ENCODE data around the gene C1QTNF5. TPM values are rescaled to one million over a fixed set of nuclear protein-coding genes. Genes with fewer than 3 reads are reported as not detected.

Gene C1QTNF5
- total RNA-seq, 1 experiment from 2014 or later = 0.33 TPM

DNA sequence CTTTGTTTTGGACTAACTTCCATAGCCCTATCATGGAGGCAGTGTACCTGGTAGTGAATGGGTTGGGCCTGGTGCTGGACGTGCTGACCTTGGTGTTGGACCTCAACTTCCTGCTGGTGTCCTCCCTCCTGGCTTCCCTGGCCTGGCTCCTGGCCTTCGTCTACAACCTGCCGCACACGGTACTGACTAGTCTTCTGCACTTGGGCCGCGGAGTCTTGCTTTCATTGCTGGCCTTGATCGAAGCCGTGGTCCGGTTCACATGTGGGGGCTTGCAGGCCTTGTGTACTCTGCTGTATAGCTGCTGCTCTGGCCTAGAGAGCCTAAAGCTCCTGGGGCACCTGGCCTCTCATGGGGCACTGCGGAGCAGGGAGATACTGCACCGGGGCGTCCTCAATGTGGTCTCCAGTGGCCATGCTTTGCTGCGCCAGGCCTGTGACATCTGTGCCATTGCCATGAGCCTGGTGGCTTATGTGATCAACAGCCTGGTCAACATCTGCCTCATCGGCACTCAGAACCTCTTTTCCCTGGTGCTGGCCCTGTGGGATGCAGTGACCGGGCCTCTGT is 5.5 kb downstream of the C1QTNF5 start:
- H2AK5ac ChIP-seq (ENCODE audit: insufficient read length, low read length) = no peak overlapping the region
- peak overlapping the region; percentile 1; the same call in 1 of the 2 replicates for H3K4ac ChIP-seq (ENCODE audit: low read depth, low read length)
- H2BK12ac ChIP-seq (ENCODE audit: insufficient read length, low read depth, low read length) = no peak overlapping the region
- Mint-ChIP-seq H3K36me3 (ENCODE audit: insufficient read depth in 1 of 3, low read depth in 3 of 3) (peaks cover 13 to 18% (median 15%) of the 10 kb centered on the region in 3 experiments), H3K27me3 (ENCODE audit: low read depth) (peaks cover 12% of the 10 kb centered on the region), H3K9me3 (no peaks in the 10 kb centered on the region; a peak in 1 of 5 replicates), H3K4me3 (peak overlapping the region; percentile 99), H3K4me1 (peaks cover 46 to 72% of the 10 kb centered on the region in 2 experiments), H3K27ac (peak overlapping the region; percentile 99 to 100 (median 100))
- peak overlapping the region; percentile 97 for H3K9ac ChIP-seq (ENCODE audit: extremely low read depth, insufficient read length, low read length)
- H2BK5ac ChIP-seq (ENCODE audit: insufficient read length, low read length) = no peak overlapping the region
- peaks cover 9% of the 10 kb centered on the region for H3K79me1 ChIP-seq (ENCODE audit: insufficient read depth, low read depth, low read length, poor library complexity, severe bottlenecking)
- TF ChIP-seq, protein P1, sequence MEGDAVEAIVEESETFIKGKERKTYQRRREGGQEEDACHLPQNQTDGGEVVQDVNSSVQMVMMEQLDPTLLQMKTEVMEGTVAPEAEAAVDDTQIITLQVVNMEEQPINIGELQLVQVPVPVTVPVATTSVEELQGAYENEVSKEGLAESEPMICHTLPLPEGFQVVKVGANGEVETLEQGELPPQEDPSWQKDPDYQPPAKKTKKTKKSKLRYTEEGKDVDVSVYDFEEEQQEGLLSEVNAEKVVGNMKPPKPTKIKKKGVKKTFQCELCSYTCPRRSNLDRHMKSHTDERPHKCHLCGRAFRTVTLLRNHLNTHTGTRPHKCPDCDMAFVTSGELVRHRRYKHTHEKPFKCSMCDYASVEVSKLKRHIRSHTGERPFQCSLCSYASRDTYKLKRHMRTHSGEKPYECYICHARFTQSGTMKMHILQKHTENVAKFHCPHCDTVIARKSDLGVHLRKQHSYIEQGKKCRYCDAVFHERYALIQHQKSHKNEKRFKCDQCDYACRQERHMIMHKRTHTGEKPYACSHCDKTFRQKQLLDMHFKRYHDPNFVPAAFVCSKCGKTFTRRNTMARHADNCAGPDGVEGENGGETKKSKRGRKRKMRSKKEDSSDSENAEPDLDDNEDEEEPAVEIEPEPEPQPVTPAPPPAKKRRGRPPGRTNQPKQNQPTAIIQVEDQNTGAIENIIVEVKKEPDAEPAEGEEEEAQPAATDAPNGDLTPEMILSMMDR (conservative IDR thresholded peaks at IDR 0.05) = no peak
- no peak overlapping the region for H3T11ph ChIP-seq (ENCODE audit: low read length)
- peak overlapping the region; percentile 97 for H3K4me2 ChIP-seq (ENCODE audit: insufficient read depth, insufficient read length, low read length)
- no peaks in the 10 kb centered on the region for H4K20me1 ChIP-seq (ENCODE audit: control insufficient read depth, insufficient read depth, insufficient read length)
- no peak overlapping the region for H2BK20ac ChIP-seq (ENCODE audit: low read depth, low read length, poor library complexity, severe bottlenecking)
- H2BK120ac ChIP-seq (ENCODE audit: low read depth, low read length, poor library complexity, severe bottlenecking) = no peak overlapping the region
- H3K9me3 ChIP-seq (ENCODE audit: control insufficient read depth, low read depth, low read length) = no peaks in the 10 kb centered on the region
- H3K4me1 ChIP-seq (ENCODE audit: insufficient read depth, low read length) = no peaks in the 10 kb centered on the region; the same call in 1 of the 2 replicates
- H3K14ac ChIP-seq (ENCODE audit: insufficient read depth, low read length) = peak overlapping the region; percentile 88; the same call in 1 of the 2 replicates
- WGBS (ENCODE audit: extremely low coverage, insufficient read length, low lambda C conversion rate) = no CpG with 5 or more reads among the region's 15 CpGs
- no peak overlapping the region for H3K18ac ChIP-seq (ENCODE audit: insufficient read length, low read depth, low read length)
- peaks cover 20% of the 10 kb centered on the region for H3K23me2 ChIP-seq (ENCODE audit: insufficient read length, low read depth, low read length, poor library complexity, severe bottlenecking)
- H3K27ac ChIP-seq (ENCODE audit: insufficient read length, low read depth, low read length) = no peak overlapping the region
- no peak overlapping the region for H4K8ac ChIP-seq (replicated peaks; ENCODE audit: insufficient read length, low read depth, low read length)
- peak overlapping the region; percentile 48 for H4K91ac ChIP-seq (ENCODE audit: insufficient read length, low read depth, low read length)
- no peak overlapping the region for H3K23ac ChIP-seq (ENCODE audit: insufficient read length, low read depth, low read length)
- H3K27me3 ChIP-seq (ENCODE audit: insufficient read depth, low read length) = peaks cover 6% of the 10 kb centered on the region
- DNase-seq = no peak
- H3K56ac ChIP-seq (ENCODE audit: insufficient read length, low read depth, low read length) = peak overlapping the region; percentile 4
- H2BK15ac ChIP-seq (ENCODE audit: low read depth, low read length) = no peak overlapping the region
- H4K5ac ChIP-seq (ENCODE audit: insufficient read length, low read depth, low read length) = no peak overlapping the region
- H3K79me2 ChIP-seq (ENCODE audit: insufficient read depth, low read length) = peaks cover 13% of the 10 kb centered on the region; the same call in 1 of the 2 replicates
- H2AFZ ChIP-seq (ENCODE audit: low read length) = no peak overlapping the region

Data from H9 (cell line).